Testis (tissue), 3 donors: Measurements from ENCODE around the gene NDE1. TPM values are rescaled to one million over a fixed set of nuclear protein-coding genes. Genes with fewer than 3 reads are reported as not detected.
A peak's percentile ranks its signal among the peaks of the same experiment; 100 is the strongest.
"Not testable (repeated sequence)": the region's sequence is repeated elsewhere in the genome, so short reads cannot be mapped to it uniquely, and the experiment has no call there.

Experiments
- DNase-seq: peaks from one replicate; pipeline ENCODE4 v3.0.0-alpha.2; 2019
- H3K27ac ChIP-seq, 2 donors: fragments of 200-600 bp; sonication (generic); one replicate each; pipeline ENCODE4 v1.5.1; 2019
- H3K27me3 ChIP-seq: fragments of 200-600 bp; sonication (generic); one replicate; pipeline ENCODE4 v1.5.1; 2019
- H3K36me3 ChIP-seq: fragments of 200-600 bp; sonication (generic); one replicate; pipeline ENCODE4 v1.5.1; 2017; ENCODE audit warnings: low read depth; ENCODE audit errors: missing control alignments
- H3K4me1 ChIP-seq: fragments of 200-600 bp; sonication (generic); one replicate; pipeline ENCODE4 v1.5.1; 2019
- H3K4me3 ChIP-seq, 2 donors: fragments of 200-600 bp; sonication (generic); one replicate each; pipeline ENCODE4 v1.5.1; 2017 to 2019
- H3K9me3 ChIP-seq: fragments of 200-600 bp; sonication (generic); one replicate; pipeline ENCODE4 v1.5.1; 2017
- CTCF ChIP-seq, 3 experiments: fragments of 450-650 bp in 2 of 3; fragments of 200-600 bp in 1 of 3; sonication (generic) in 1 of 3; IDR thresholded peaks; one replicate each; pipeline ENCODE4 v1.5.1; 2016 to 2019; ENCODE audit warnings: antibody characterized with exemption in 3 of 3, mild to moderate bottlenecking in 2 of 3, moderate library complexity in 1 of 3
- POLR2A ChIP-seq: fragments of 450-650 bp; IDR thresholded peaks from one replicate; pipeline ENCODE4 v1.6.1; 2017; ENCODE audit warnings: antibody characterized with exemption, mild to moderate bottlenecking, moderate library complexity
- WGBS, 2 donors: methylation state at CpG; one replicate each; pipeline ENCODE4 v1.1.5; 2018; 5-methylcytosine and 5-hydroxymethylcytosine counted together
- intact Hi-C: fragments of 100-400 bp; cut with DNase I; formaldehyde crosslinking; loops from one replicate; pipeline ENCODE4 v1.15.1; 2023; ENCODE audit warnings: low total_unique reads
- polyA plus RNA-seq: library from polyadenylated mRNA; stranded (reverse); fragments of 350-450 nt; fragmentation: Illumina TruSeq; extraction: RNeasy Lipid Tissue Mini Kit (QIAGEN cat#74804); gene quantifications from one replicate; pipeline ENCODE4 v1.2.3, GENCODE V29; 2014; ENCODE audit warnings: low read depth, low replicate concordance; ENCODE audit not compliant: insufficient read depth
- total RNA-seq, 2 donors: library from RNA; depleted of rRNA; stranded (reverse); fragments of >200 nt; gene quantifications; one replicate each; pipeline ENCODE4 v1.2.3, GENCODE V29; 2016

Gene NDE1
- total and polyA plus RNA-seq, 3 donors from 2014 or later, result 45.2 to 84.3 (median 51.6) TPM

GRCh38 chr16:15604460-15605440 lies 45.3 kb upstream of the NDE1 start:
- intact Hi-C loops, result no loop called here
- Histone ChIP-seq H3K27ac (no peak overlapping the region), H3K27me3 (no peaks in the 10 kb centered on the region), H3K4me3 (no peak overlapping the region), H3K36me3 (no peaks in the 10 kb centered on the region), H3K4me1 (peaks cover 8% of the 10 kb centered on the region), H3K9me3 (no peaks in the 10 kb centered on the region)
- no peak for DNase-seq
- 90 to 94% methylated on average over 11 to 14 of the region's 14 CpGs for WGBS, 2 donors
- no peak for TF ChIP-seq POLR2A
- no peak for TF ChIP-seq CTCF (IDR thresholded peaks at IDR 0.05)

- no peak for DNase-seq
- Histone ChIP-seq H3K4me3 (no peak overlapping the region), H3K4me1 (peaks cover 8% of the 10 kb centered on the region), H3K27ac (no peak overlapping the region), H3K9me3 (no peaks in the 10 kb centered on the region), H3K27me3 (no peaks in the 10 kb centered on the region), H3K36me3 (no peaks in the 10 kb centered on the region)
- TF ChIP-seq POLR2A (no peak), CTCF (IDR thresholded peaks at IDR 0.05) (no peak)
- intact Hi-C loops, result no loop called here
- 93 to 95% methylated on average over 13 of the region's 13 CpGs for WGBS, 2 donors
These were observed 44.1 kb upstream of the NDE1 start for GRCh38 chr16:15605839-15606517.

GRCh38 chr16:15606518-15607220 lies 43.4 kb upstream of the NDE1 start:
- Histone ChIP-seq H3K9me3 (no peaks in the 10 kb centered on the region), H3K4me3 (no peak overlapping the region), H3K36me3 (no peaks in the 10 kb centered on the region), H3K27ac (peak overlapping the region in 1 of 2 donors; percentile 76), H3K27me3 (no peaks in the 10 kb centered on the region), H3K4me1 (peaks cover 8% of the 10 kb centered on the region)
- WGBS, 2 donors, result 95% methylated on average over 5 of the region's 5 CpGs
- TF ChIP-seq CTCF (IDR thresholded peaks at IDR 0.05) (no peak), POLR2A (no peak)
- no peak for DNase-seq
- intact Hi-C loops, result no loop called here

- WGBS, 2 donors, result 76 to 80% methylated on average over 12 of the region's 12 CpGs
- intact Hi-C loops, H3K9me3 ChIP-seq, H3K4me3 ChIP-seq, DNase-seq, H3K36me3 ChIP-seq, H3K4me1 ChIP-seq, H3K27me3 ChIP-seq: not testable (repeated sequence)
- H3K27ac ChIP-seq, result peak overlapping the region; percentile 36 to 76
These were observed 42.8 kb upstream of the NDE1 start for GRCh38 chr16:15607221-15607699.
